ENCODE data around the gene TMEM126A.
"Not testable (repeated sequence)": the region's sequence is repeated elsewhere in the genome, so short reads cannot be mapped to it uniquely, and the experiment has no call there.

TMEM126A gene

DNA sequence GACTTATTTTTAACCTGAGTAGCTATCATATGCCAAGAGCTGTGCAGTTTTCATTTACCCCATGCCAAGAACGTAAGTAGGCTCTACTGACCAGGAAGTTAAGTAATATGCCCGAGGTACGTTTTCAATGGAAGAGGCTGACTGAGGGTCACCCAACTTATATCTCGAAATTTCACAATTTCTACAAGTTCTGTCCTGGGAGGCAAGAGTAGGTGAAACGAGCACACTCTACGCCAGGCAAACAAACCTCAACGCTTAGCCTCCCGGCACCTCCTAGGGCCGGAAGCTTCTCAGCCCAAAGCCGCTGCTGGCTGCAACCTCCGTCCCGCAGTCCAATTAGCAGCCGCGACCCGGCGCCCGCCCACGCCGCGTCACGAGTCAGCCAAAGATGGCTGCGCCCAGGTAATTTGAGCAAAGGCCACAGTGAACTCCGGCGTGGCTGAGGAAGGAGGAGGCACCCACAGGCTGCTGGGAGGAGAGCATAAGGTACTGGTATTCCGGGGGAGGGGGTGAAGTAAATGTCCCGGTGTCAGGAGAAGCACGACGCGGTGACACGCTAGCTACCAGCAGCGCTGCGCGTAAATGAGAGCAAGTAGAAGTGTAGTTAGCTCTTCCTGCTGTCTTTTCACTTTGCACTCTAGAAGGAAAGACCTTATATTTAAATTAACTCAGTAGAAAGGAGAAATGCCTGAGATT lies at the start of gene TMEM126A:
Gene TMEM126A (plus strand): TSS at position 364 of the 696 bp plus-strand sequence. CDS start 2,289 bp downstream, outside the sequence.
- Histone ChIP-seq H3K36me3 (replicated peaks; ENCODE audit: low read depth, low read length) (peaks cover 3% of the 10 kb centered on the region), H3K27ac (ENCODE audit: low read length) (peak within 1 kb of the TSS; percentile 51), H3K4me3 (ENCODE audit: low read length) (peak within 1 kb of the TSS; percentile 86), H3K4me2 (ENCODE audit: low read length) (peak within 1 kb of the TSS; percentile 95), H3K9me3 (ENCODE audit: insufficient read depth, low read length) (no peaks in the 10 kb centered on the region), H3K4me1 (ENCODE audit: low read length) (peaks cover 19% of the 10 kb centered on the region), H4K20me1 (ENCODE audit: insufficient read depth, low read length) (no peaks in the 10 kb centered on the region), H3K79me2 (ENCODE audit: low read length) (peaks cover 29% of the 10 kb centered on the region), H3K27me3 (ENCODE audit: low read depth, low read length) (no peaks in the 10 kb centered on the region), H2AFZ (ENCODE audit: low read depth, low read length) (peak within 1 kb of the TSS; percentile 95), H3K9ac (ENCODE audit: low read length) (peak within 1 kb of the TSS; percentile 80)
- TF ChIP-seq CTCF (IDR thresholded peaks at IDR 0.05; ENCODE audit: low read depth, low read length) (no peak), EZH2phosphoT487 (IDR thresholded peaks at IDR 0.05; ENCODE audit: low read depth) (no peak)

DNA sequence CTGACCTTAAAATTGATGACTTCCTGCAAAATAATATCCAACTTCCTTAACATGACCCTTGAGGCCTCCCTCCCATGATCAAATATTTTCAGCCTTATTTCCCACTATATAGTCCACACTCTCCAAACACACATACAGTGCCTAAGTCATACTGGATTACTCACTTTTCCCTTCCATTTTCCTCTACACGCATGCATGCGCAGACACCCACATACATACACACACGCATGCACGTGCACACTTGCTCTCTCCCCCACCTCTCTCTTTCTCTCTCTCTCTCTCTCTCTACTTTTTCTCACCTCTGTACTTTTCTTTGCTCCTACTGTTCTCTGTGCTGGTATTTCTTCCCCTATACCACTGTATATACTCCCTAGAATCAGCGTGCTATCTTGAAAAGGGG lies 48.7 kb upstream of the TMEM126A start:
- no peaks in the 10 kb centered on the region for H3K9me3 ChIP-seq (ENCODE audit: insufficient read depth, low read length)
- H3K27ac ChIP-seq (ENCODE audit: low read length) = no peak overlapping the region
- no peaks in the 10 kb centered on the region for H4K20me1 ChIP-seq (ENCODE audit: insufficient read depth, low read length)
- no peak overlapping the region for H3K4me3 ChIP-seq (ENCODE audit: low read length)
- no peaks in the 10 kb centered on the region for H3K79me2 ChIP-seq (ENCODE audit: low read length)
- H3K4me2 ChIP-seq (ENCODE audit: low read length) = no peak overlapping the region
- H2AFZ ChIP-seq (ENCODE audit: low read depth, low read length) = no peak overlapping the region
- H3K4me1 ChIP-seq (ENCODE audit: low read length) = no peaks in the 10 kb centered on the region
- TF ChIP-seq EZH2phosphoT487 (IDR thresholded peaks at IDR 0.05; ENCODE audit: low read depth) = no peak
- no peak for TF ChIP-seq CTCF (IDR thresholded peaks at IDR 0.05; ENCODE audit: low read depth, low read length)
- no peak overlapping the region for H3K9ac ChIP-seq (ENCODE audit: low read length)
- no peaks in the 10 kb centered on the region for H3K36me3 ChIP-seq (replicated peaks; ENCODE audit: low read depth, low read length)
- no peaks in the 10 kb centered on the region for H3K27me3 ChIP-seq (ENCODE audit: low read depth, low read length)

DNA sequence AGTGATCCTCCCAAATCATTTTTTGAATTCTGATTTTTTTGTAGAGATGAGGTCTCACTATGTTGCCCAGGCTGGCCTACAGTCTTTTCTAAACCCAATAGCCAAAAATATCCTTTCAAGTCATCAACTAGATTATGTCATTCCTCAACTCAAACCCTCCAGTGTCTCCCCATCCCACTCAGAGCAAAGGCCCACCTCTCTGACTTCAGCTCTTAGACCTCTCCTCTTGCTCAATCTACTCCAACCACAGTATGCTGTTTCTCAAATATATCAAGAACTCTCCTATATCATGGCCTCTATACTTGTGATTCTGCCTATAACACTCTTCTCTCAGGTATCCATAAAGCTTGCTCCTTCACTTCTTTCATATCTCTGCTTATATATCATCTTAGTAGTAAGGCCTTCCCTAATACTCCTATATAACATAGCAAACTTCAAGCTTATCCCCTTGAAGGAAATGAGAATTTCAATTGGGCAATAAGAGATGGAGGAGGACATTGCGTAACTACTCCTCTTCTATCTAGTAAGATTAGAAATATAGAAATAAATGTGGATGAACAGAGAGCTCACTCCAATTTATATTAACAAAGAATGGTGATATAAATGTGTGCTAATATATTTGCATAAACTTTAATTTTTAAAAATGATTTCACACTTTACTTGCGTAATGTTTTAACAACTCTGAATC lies 45.1 kb upstream of the TMEM126A start:
- H3K27ac ChIP-seq (ENCODE audit: low read length) = no peak overlapping the region
- H3K79me2 ChIP-seq (ENCODE audit: low read length) = no peaks in the 10 kb centered on the region
- TF ChIP-seq EZH2phosphoT487 (IDR thresholded peaks at IDR 0.05; ENCODE audit: low read depth) (no peak), CTCF (IDR thresholded peaks at IDR 0.05; ENCODE audit: low read depth, low read length) (no peak)
- no peaks in the 10 kb centered on the region for H3K27me3 ChIP-seq (ENCODE audit: low read depth, low read length)
- no peak overlapping the region for H2AFZ ChIP-seq (ENCODE audit: low read depth, low read length)
- no peaks in the 10 kb centered on the region for H3K4me1 ChIP-seq (ENCODE audit: low read length)
- no peak overlapping the region for H3K4me3 ChIP-seq (ENCODE audit: low read length)
- H3K36me3 ChIP-seq (replicated peaks; ENCODE audit: low read depth, low read length) = no peaks in the 10 kb centered on the region
- H3K9ac ChIP-seq (ENCODE audit: low read length) = no peak overlapping the region
- no peaks in the 10 kb centered on the region for H4K20me1 ChIP-seq (ENCODE audit: insufficient read depth, low read length)
- H3K9me3 ChIP-seq (ENCODE audit: insufficient read depth, low read length) = no peaks in the 10 kb centered on the region
- H3K4me2 ChIP-seq (ENCODE audit: low read length) = no peak overlapping the region

DNA sequence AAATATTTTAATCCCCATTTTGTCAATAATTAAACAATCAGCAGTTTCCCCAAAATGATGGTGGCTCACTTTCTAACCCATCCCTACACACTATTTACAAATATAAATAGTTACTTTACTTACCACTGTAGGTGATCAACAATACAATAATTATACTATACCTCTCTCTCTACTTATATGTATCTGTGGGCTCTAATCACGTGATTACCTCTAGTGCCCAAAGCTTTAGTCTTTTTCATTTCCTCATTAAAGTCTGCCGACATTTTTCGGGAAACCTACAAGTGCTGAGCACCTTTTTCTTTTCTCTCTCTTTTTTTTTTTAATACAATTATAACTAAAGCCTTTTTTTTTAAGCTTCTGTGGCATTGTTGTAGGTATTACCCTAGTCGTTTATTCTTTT lies 44.5 kb upstream of the TMEM126A start:
- H3K36me3 ChIP-seq (replicated peaks; ENCODE audit: low read depth, low read length) = no peaks in the 10 kb centered on the region
- no peak overlapping the region for H2AFZ ChIP-seq (ENCODE audit: low read depth, low read length)
- no peaks in the 10 kb centered on the region for H3K4me1 ChIP-seq (ENCODE audit: low read length)
- no peaks in the 10 kb centered on the region for H3K9me3 ChIP-seq (ENCODE audit: insufficient read depth, low read length)
- H3K9ac ChIP-seq (ENCODE audit: low read length) = no peak overlapping the region
- TF ChIP-seq EZH2phosphoT487 (IDR thresholded peaks at IDR 0.05; ENCODE audit: low read depth) = no peak
- no peak for TF ChIP-seq CTCF (IDR thresholded peaks at IDR 0.05; ENCODE audit: low read depth, low read length)
- H3K4me3 ChIP-seq (ENCODE audit: low read length) = no peak overlapping the region
- no peaks in the 10 kb centered on the region for H3K79me2 ChIP-seq (ENCODE audit: low read length)
- no peaks in the 10 kb centered on the region for H4K20me1 ChIP-seq (ENCODE audit: insufficient read depth, low read length)
- no peak overlapping the region for H3K27ac ChIP-seq (ENCODE audit: low read length)
- H3K4me2 ChIP-seq (ENCODE audit: low read length) = no peak overlapping the region
- no peaks in the 10 kb centered on the region for H3K27me3 ChIP-seq (ENCODE audit: low read depth, low read length)

- not testable (repeated sequence) for H3K9ac ChIP-seq (ENCODE audit: low read length); H3K4me3 ChIP-seq (ENCODE audit: low read length); H3K79me2 ChIP-seq (ENCODE audit: low read length); H3K27ac ChIP-seq (ENCODE audit: low read length); H3K9me3 ChIP-seq (ENCODE audit: insufficient read depth, low read length); H4K20me1 ChIP-seq (ENCODE audit: insufficient read depth, low read length); H3K4me1 ChIP-seq (ENCODE audit: low read length); H3K27me3 ChIP-seq (ENCODE audit: low read depth, low read length); H3K4me2 ChIP-seq (ENCODE audit: low read length); H3K36me3 ChIP-seq (replicated peaks; ENCODE audit: low read depth, low read length); H2AFZ ChIP-seq (ENCODE audit: low read depth, low read length)
Measured at GRCh38 chr11:85606237-85606636, 41.5 kb upstream of the TMEM126A start.

DNA sequence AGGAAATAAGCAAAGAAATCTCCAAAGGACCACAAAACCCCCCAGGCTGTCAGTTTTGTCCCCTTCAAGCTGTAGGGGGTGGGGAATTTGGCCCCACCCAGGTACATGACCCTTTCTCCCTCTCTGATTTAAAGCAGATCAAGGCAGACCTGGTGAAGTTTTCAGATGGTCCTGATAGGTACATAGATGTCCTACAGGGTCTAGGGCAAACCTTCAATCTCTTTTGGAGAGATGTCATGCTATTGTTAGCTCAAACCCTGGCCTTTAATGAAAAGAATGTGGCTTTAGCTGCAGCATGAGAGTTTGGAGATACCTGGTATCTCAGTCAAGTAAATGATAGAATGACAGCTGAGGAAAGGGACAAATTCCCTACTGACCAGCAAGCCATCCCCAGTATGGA lies 39.1 kb upstream of the TMEM126A start:
- not testable (repeated sequence) for H3K4me3 ChIP-seq (ENCODE audit: low read length); H3K4me2 ChIP-seq (ENCODE audit: low read length); H3K27ac ChIP-seq (ENCODE audit: low read length); H3K79me2 ChIP-seq (ENCODE audit: low read length); H3K36me3 ChIP-seq (replicated peaks; ENCODE audit: low read depth, low read length); H3K9me3 ChIP-seq (ENCODE audit: insufficient read depth, low read length); H2AFZ ChIP-seq (ENCODE audit: low read depth, low read length); H3K27me3 ChIP-seq (ENCODE audit: low read depth, low read length); H4K20me1 ChIP-seq (ENCODE audit: insufficient read depth, low read length); H3K9ac ChIP-seq (ENCODE audit: low read length); H3K4me1 ChIP-seq (ENCODE audit: low read length)

Data from OCI-LY3 (cell line).